ENCODE measurements around the gene FMO5.
"Not testable (repeated sequence)": the region's sequence is repeated elsewhere in the genome, so short reads cannot be mapped to it uniquely, and the experiment has no call there.

FMO5 gene

DNA sequence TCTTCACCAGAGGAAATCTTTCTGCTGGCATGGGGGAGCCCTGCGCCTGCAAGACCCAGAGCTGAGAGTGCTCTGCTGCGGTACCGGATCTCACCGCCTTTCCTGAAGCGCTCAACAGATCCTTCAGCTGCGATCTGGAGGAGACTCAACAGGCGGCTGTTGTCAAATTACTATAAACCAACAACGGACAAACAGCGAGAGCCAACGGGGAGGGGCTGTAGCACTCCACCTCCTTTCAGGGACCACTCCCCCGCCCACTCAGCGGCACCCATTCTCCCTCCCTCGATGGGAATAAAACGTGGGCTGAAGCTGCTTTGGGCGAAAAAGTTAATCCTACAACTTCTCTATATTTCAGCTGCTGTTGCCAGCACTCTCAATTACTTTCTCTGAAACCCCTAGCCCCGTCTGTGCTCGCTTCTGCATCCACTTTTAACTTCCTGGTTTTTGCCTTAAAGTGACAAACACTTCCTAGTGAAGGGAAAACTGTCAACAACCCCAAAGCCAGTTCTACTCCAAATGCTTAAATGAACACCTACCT, at the start of gene FMO5:
TSS of gene FMO5 (minus strand) at position 147 of the 538 bp plus-strand sequence. CDS start 310 bp downstream, outside the sequence.
- no peak for DNase-seq (ENCODE audit: low read depth in 2 of 2)

DNA sequence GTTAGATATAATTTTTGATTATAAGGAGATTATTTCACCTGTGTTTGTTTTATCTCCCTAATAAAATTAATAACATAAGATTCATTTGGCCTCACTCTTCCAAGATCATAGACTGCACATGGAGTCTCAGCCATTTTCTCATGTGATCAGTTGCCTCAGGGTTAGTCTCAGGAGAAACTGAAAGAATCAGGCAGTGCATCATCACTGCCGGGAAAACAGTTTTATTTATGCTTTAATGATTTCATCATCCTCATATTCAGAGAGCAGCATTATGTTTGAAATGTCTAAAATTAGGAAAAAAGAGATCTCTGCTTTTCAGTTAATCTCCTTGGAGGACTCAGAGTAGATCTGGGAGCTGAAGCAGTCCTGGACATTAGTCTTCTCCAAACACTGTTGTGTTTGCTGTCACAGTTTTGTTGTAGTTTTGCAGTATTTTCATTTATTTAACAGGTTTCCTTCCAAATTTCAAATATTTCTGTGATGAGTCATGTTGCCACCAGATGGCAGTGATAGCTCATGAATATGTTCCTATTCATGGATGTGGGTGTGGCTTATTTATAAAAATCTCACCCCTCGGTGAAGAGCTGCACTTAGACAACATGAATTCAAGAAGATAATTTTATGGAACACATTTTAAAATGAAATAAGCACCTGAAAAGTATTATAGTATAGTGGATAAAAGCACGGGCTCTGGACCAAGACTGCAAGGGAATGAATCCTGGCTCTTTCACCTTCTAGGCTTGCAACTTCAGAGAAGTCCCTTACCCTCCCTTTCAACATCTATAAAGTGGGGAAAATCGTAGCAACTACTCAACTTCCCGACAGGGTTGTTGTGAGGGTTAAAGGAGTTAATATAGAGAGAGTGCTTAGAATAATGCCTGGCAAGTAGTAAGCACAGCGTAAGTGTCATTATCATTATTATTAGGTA, 48.5 kb upstream of the FMO5 start:
- no peak for DNase-seq (ENCODE audit: low read depth in 2 of 2)

GRCh38 chr1:147272042-147272441, 46.9 kb upstream of the FMO5 start:
- DNase-seq (ENCODE audit: low read depth in 2 of 2), result no peak

DNA sequence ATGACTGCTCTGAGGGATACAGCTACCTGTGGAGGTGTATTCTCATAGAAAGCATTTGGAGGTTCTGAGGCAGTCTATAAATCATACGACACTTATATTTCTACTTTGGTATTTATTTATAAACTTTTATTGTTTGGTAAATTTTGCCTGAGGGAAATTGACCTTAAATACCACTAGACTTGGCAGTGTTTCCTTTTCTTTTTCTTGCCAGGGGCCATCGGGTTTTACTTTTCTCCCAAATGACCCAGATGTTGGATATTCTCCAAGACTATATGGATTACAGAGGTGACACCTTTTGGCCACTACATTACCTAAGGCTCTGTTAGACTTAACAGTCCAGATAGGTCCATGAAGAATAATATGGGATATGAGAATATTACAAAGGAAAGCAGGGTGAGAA, 45.6 kb upstream of the FMO5 start:
- no peak for DNase-seq (ENCODE audit: low read depth in 2 of 2)

DNA sequence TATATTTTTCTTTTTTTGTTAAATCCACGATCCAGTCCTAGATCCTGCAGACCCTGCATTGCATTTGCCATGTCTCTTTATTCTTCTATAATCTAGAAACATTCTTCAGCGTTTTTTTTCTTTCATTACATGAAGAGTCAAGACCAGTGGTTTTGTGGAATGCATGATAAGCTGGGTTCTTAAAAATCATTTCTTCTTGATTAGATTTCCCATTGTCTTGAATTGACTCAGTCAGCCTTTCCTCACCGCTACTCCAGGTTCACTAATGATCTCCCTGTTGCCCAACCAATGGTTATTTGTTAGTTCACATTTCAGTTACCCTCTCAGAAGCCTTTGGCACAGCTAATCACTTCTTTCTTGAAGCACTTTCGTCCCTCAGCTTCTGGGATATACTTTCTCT, 42.6 kb upstream of the FMO5 start:
- no peak for DNase-seq (ENCODE audit: low read depth in 2 of 2)

DNA sequence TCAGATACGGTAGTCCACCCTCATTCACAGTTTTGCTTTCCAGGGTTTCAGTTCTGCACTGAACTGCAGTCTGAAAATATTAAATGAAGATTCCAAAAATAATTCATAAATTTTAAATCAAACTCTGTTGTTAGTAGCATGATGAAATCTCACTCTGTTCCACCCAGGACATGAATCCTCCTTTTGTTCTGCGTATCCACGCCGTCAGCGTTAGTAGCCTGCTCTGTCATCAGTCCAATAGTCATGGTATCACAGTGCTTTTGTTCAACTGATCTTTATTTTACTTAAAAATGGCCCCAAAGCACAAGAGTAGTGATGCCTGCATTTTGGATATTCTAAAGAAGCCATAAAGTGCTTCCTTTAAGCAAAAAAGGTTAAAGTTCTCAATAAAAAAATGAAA, 41.2 kb upstream of the FMO5 start:
- no peak for DNase-seq (ENCODE audit: low read depth in 2 of 2)

GRCh38 chr1:147264158-147264768, 39.1 kb upstream of the FMO5 start:
- no peak for DNase-seq (ENCODE audit: low read depth in 2 of 2)

- no peak for DNase-seq (ENCODE audit: low read depth in 2 of 2)
Observed at GRCh38 chr1:147260956-147261355, 35.8 kb upstream of the FMO5 start.

- DNase-seq (ENCODE audit: low read depth in 2 of 2), result no peak
Observed at GRCh38 chr1:147252540-147252939, 27.4 kb upstream of the FMO5 start.

DNA sequence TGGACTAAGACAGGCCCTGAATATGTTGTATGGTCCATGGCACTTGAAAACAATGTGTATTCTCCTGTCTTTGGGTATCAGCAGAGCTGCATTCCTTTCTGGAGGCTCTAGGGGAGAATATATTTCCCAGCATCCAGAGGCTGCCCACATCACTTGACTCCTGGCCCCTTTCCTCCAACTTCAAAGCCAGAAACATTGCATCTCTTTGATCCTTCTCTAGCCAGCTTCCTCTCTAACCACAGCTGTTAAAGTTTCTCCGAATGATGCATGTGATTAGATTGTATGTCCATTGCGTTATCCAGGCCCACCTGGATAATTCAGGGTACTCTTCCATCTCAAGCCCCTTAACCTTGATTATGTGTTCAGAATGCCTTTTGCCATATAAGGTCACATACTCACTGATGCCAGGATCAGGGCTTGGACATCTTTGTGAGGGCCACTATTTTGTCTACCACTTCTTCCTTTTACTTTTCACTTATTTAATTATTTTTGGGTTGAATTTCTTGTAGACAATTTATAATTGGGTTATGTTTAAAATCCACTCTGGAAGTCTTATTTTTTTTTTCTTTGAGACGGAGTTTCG, 22.6 kb upstream of the FMO5 start:
- DNase-seq (ENCODE audit: low read depth in 2 of 2), result no peak

GRCh38 chr1:147246910-147247655, 21.9 kb upstream of the FMO5 start:
- DNase-seq (ENCODE audit: low read depth in 2 of 2), result no peak

- DNase-seq (ENCODE audit: low read depth in 2 of 2), result no peak
Observed at GRCh38 chr1:147246044-147246690, 21.0 kb upstream of the FMO5 start.

GRCh38 chr1:147245586-147246021, 20.5 kb upstream of the FMO5 start:
- no peak for DNase-seq (ENCODE audit: low read depth in 2 of 2)

GRCh38 chr1:147245129-147245528, 20.0 kb upstream of the FMO5 start:
- DNase-seq (ENCODE audit: low read depth in 2 of 2), result no peak

- no peak for DNase-seq (ENCODE audit: low read depth in 2 of 2)
Observed at GRCh38 chr1:147243841-147244240, 18.7 kb upstream of the FMO5 start.

GRCh38 chr1:147243228-147243685, 18.1 kb upstream of the FMO5 start:
- no peak for DNase-seq (ENCODE audit: low read depth in 2 of 2)

- DNase-seq (ENCODE audit: low read depth in 2 of 2), result peak; percentile 83 to 86
Observed at GRCh38 chr1:147242449-147243227, 17.5 kb upstream of the FMO5 start, which contains the start of gene CHD1L. CHD1L (plus strand) TSS chr1:147242684; CDS start chr1:147242704, 20 bp downstream.

DNA sequence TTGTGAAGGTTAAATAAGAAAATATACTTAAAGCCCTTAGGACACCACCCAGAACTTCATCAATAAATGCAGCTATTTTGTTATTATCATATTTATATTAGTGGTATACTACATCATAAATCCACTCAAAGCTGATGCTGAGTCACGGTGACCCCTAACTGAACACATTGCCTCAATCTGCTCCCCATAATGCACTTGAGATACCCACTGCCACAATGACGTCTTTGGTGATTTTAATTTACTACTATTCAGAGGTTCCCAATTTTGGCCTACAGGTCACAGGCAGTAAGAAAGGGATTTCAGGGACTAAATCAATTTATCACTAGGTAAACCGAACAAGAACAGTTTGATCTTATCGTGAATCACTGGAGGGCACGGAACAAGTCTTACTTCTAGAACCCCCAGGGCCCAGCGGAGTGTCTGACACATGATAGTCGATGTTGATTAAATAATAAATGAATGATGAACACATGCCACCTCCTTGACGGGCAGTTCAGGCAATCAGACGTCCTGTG, 16.9 kb upstream of the FMO5 start:
- no peak for DNase-seq (ENCODE audit: low read depth in 2 of 2)

GRCh38 chr1:147240131-147240721, 15.1 kb upstream of the FMO5 start:
- DNase-seq (ENCODE audit: low read depth in 2 of 2), result not testable (repeated sequence)

Measured in activated CD8-positive, alpha-beta memory T cell treated with anti-CD3 and anti-CD28 coated beads for 4 hours (primary cell).